HepG2 (cell line): ENCODE results near the gene EOGT. TPM values are rescaled to one million over a fixed set of nuclear protein-coding genes. Genes with fewer than 3 reads are reported as not detected.

Source experiments
- EZH2 ChIP-seq: conservative IDR thresholded peaks from 2 replicates; pipeline ENCODE4 v1.6.1; 2012; ENCODE audit warnings: mild to moderate bottlenecking, low read depth, low read length, moderate library complexity
- HNF1A ChIP-seq, 2 experiments: sonication (generic) in 1 of 2; formaldehyde crosslinking in 1 of 2; IDR thresholded peaks; 2 replicates each; pipeline versions ENCODE4 v1.4.0 to v1.6.1; 2016 to 2020; ENCODE audit warnings: borderline replicate concordance in 1 of 2, low read depth in 1 of 2, mild to moderate bottlenecking in 1 of 2, missing genetic modification reagents in 1 of 2
- NFAT5 ChIP-seq: sonication (generic); formaldehyde crosslinking; IDR thresholded peaks from 2 replicates; pipeline ENCODE4 v1.4.0; 2020; ENCODE audit warnings: missing genetic modification reagents
- NFYB ChIP-seq: sonication (generic); formaldehyde crosslinking; IDR thresholded peaks from 2 replicates; pipeline ENCODE4 v1.4.0; 2020; ENCODE audit warnings: missing genetic modification reagents
- PRMT3 ChIP-seq: sonication (generic); formaldehyde crosslinking; IDR thresholded peaks from 2 replicates; pipeline ENCODE4 v1.8.1; 2022; ENCODE audit warnings: low read depth, mild to moderate bottlenecking, moderate library complexity, missing genetic modification reagents, borderline replicate concordance
- ZNF136 ChIP-seq: sonication (generic); formaldehyde crosslinking; IDR thresholded peaks from 2 replicates; pipeline ENCODE4 v1.8.1; 2022; ENCODE audit warnings: low read depth, mild to moderate bottlenecking, moderate library complexity, missing genetic modification reagents
- ZNF34 ChIP-seq: sonication (generic); formaldehyde crosslinking; IDR thresholded peaks from 2 replicates; pipeline ENCODE4 v1.4.0; 2020; ENCODE audit warnings: mild to moderate bottlenecking, missing genetic modification reagents, borderline replicate concordance
- ZNF543 ChIP-seq: sonication (generic); formaldehyde crosslinking; IDR thresholded peaks from 2 replicates; pipeline ENCODE4 v1.4.0; 2020; ENCODE audit warnings: mild to moderate bottlenecking, missing genetic modification reagents
- ZNF639 ChIP-seq: conservative IDR thresholded peaks from 2 replicates; pipeline ENCODE4 v1.6.1; 2018; ENCODE audit warnings: missing genetic modification reagents
- polyA plus RNA-seq, 8 experiments: library from polyadenylated mRNA; depleted of rRNA in 3 of 8; stranded (reverse) in 7 of 8; unstranded in 1 of 8; fragments of >200 nt; fragmentation: Illumina TruSeq in 4 of 8; extraction: Trizol in 4 of 8; gene quantifications; 2 replicates each; pipeline versions ENCODE4 v1.2.1 to v1.2.3, GENCODE V29; 2011 to 2016; ENCODE audit warnings: low read depth in 4 of 8, missing spikeins in 1 of 8, mixed read lengths in 1 of 8; ENCODE audit not compliant: insufficient read depth in 1 of 8
- total RNA-seq, 5 experiments: library from RNA; depleted of rRNA; stranded (reverse); fragments of >200 nt; fragmentation: Illumina TruSeq; extraction: Trizol; gene quantifications; 2 replicates each; pipeline ENCODE4 v1.2.3, GENCODE V29; 2016; ENCODE audit warnings: low read depth in 1 of 5

The EOGT gene
- total and polyA plus RNA-seq, 2 of the 13 experiments (the other 11 are each of a cell fraction or from before 2014, with no cell fraction given) = 4.5 to 18.6 TPM

- TF ChIP-seq HNF1A (IDR thresholded peaks at IDR 0.05; ENCODE audit: low read depth) (0 out of 2 replicates have a peak, but pooled peaks have one; percentile 17), HNF1A (CRISPR knock-in tag; IDR thresholded peaks at IDR 0.05; ENCODE audit: borderline replicate concordance) (no peak), ZNF136 (no peak), ZNF543 (CRISPR knock-in tag) (no peak), ZNF34 (CRISPR knock-in tag) (0 out of 2 replicates have a peak, but pooled peaks have one; percentile 48), NFYB (CRISPR knock-in tag) (no peak), NFAT5 (CRISPR knock-in tag) (no peak), EZH2 (no peak), ZNF639 (no peak), PRMT3 (no peak)
Observed at GRCh38 chr3:69052472-69052898, 39.0 kb upstream of the EOGT start (continued).
